Measurements from ENCODE around the gene TLE4. TPM values are rescaled to one million over a fixed set of nuclear protein-coding genes. Genes with fewer than 3 reads are reported as not detected.

TLE4 gene
- total and polyA plus RNA-seq, 12 donors = 4.2 to 17.3 (median 11.0) TPM

DNA sequence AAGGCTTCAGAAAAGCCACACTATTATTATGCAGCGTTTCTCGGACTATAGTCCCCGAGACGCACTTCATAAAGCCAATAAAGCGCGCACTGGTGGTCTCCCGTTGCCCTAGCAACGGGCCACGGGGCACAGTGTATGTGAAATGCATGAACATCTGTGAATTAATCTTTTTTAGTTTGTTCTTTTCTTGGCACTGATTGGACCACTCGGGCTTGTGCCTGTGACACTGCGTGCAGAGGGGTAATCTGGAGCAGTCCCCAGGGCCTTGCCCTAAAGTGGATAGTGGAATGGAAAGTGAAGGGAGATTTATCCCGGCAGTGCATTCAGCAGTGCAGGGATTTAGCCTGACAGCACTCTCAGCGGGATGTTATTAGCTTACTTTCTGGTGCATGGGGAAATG, 92.1 kb downstream of the TLE4 start:
- Histone ChIP-seq H3K4me1 (peaks cover 0 to 53% (median 42%) of the 10 kb centered on the region in 9 donors), H3K27ac (no peak overlapping the region), H3K36me3 (no peaks in the 10 kb centered on the region), H3K27me3 (no peaks in the 10 kb centered on the region), H3K4me3 (peak overlapping the region in 1 of 10 donors; percentile 18), H3K9me3 (no peaks in the 10 kb centered on the region)
- intact Hi-C loops (cut with DNase I) = loop anchor here in 5 of 10 donors (2.0 to 10.0 kb wide), 5 partner anchors 48 to 92 kb away; partner anchors contain the start of gene TLE4 (in 3 of the 5)
- ATAC-seq = peak in 5 of 8 donors; percentile 26 to 43 (median 40)
- TF ChIP-seq, protein P1, sequence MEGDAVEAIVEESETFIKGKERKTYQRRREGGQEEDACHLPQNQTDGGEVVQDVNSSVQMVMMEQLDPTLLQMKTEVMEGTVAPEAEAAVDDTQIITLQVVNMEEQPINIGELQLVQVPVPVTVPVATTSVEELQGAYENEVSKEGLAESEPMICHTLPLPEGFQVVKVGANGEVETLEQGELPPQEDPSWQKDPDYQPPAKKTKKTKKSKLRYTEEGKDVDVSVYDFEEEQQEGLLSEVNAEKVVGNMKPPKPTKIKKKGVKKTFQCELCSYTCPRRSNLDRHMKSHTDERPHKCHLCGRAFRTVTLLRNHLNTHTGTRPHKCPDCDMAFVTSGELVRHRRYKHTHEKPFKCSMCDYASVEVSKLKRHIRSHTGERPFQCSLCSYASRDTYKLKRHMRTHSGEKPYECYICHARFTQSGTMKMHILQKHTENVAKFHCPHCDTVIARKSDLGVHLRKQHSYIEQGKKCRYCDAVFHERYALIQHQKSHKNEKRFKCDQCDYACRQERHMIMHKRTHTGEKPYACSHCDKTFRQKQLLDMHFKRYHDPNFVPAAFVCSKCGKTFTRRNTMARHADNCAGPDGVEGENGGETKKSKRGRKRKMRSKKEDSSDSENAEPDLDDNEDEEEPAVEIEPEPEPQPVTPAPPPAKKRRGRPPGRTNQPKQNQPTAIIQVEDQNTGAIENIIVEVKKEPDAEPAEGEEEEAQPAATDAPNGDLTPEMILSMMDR (IDR thresholded peaks at IDR 0.05) = no peak
- DNase-seq = no peak
- WGBS, 2 donors = 77 to 81% methylated on average over 13 of the region's 13 CpGs

DNA sequence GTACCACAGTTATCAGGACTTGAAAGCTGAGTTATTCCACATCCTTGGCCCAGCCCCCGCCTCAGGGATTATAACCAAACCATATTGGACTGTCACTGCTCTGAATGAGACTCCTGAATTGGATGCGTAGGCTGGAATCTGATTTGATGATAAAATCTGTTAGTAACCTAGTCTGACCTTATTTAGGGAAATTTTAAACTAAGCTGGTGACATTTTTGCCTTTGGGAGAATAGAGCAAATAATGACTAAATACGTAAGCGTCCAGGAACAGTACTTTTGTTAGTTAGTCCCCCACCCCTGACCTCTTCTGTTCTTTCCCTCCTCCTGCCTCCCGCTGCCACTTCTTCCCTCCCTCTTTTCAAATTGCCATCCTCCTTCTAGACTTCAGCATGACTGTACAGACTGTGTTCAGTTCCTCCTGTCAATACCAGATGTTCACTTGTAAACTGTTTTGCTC, 92.6 kb downstream of the TLE4 start:
- H3K4me1 ChIP-seq = peaks cover 0 to 58% (median 47%) of the 10 kb centered on the region in 9 donors
- DNase-seq (no peak), ATAC-seq (peak in 4 of 8 donors; percentile 33 to 52 (median 45))
- peak overlapping the region in 1 of 10 donors; percentile 18 for H3K4me3 ChIP-seq
- H3K27me3 ChIP-seq = no peaks in the 10 kb centered on the region
- WGBS, 2 donors = 73 to 78% methylated on average over 5 of the region's 5 CpGs
- H3K36me3 ChIP-seq = no peaks in the 10 kb centered on the region
- TF ChIP-seq, protein P1 (IDR thresholded peaks at IDR 0.05) = no peak
- H3K27ac ChIP-seq = no peak overlapping the region
- intact Hi-C loops (cut with DNase I) = loop anchor here in 4 of 10 donors (5.0 to 10.0 kb wide), 4 partner anchors 48 to 92 kb away; partner anchors contain the start of gene TLE4 (in 3 of the 4)
- no peaks in the 10 kb centered on the region for H3K9me3 ChIP-seq

DNA sequence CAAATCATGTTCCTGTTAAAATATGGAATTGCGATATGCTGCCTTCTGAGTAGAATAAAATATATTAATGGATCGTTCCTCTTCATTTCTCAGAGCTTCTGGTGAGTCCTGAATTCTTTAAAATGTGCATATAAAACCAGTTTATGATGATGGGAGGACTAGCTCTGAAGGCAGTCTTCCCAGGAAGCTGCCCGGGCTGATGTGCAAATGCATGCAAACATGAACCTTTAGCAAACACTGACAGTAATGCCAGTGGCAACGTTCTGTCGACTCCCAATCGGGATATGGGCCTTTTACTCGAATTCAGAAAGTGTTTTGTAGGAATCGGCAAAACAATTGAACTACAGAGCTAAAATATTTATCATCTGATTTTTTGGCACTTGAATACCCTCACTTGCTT, 93.6 kb downstream of the TLE4 start:
- Histone ChIP-seq H3K27me3 (no peaks in the 10 kb centered on the region), H3K27ac (no peak overlapping the region), H3K36me3 (no peaks in the 10 kb centered on the region), H3K9me3 (no peaks in the 10 kb centered on the region), H3K4me1 (peaks cover 0 to 61% (median 47%) of the 10 kb centered on the region in 9 donors), H3K4me3 (no peak overlapping the region)
- intact Hi-C loops (cut with DNase I) = loop anchor here in 2 of 10 donors (10.0 kb wide), 2 partner anchors 81 to 91 kb away; partner anchors contain the start of gene TLE4 (in 1 of the 2)
- TF ChIP-seq, protein P1 (IDR thresholded peaks at IDR 0.05) = no peak
- ATAC-seq (no peak), DNase-seq (no peak)
- 83 to 85% methylated on average over 8 of the region's 8 CpGs for WGBS, 2 donors

DNA sequence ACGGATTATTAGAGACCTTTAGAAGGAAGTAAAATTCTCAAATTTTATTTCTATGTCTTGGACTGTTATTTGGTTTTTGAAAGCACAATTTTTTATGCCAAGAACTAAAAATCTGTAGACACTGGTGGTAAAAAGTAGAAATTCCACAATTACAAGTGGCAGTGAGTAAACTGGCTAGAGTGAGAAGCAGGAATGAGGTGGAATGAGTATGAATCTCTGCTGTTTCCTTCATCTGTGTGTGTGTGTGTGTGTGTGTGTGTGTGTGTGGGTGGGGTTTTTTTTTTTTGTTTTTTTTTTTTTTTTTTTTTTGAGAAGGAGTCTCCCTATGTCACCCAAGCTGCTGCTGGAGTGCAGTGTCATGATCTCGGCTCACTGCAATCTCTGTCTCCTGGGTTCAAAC, 94.2 kb downstream of the TLE4 start:
- TF ChIP-seq, protein P1 (IDR thresholded peaks at IDR 0.05) = no peak
- Histone ChIP-seq H3K36me3 (no peaks in the 10 kb centered on the region), H3K27ac (no peak overlapping the region), H3K4me1 (peaks cover 0 to 61% (median 47%) of the 10 kb centered on the region in 9 donors), H3K27me3 (no peaks in the 10 kb centered on the region), H3K4me3 (no peak overlapping the region), H3K9me3 (no peaks in the 10 kb centered on the region)
- ATAC-seq (no peak), DNase-seq (no peak)
- 86 to 95% methylated on average over 2 of the region's 2 CpGs for WGBS, 2 donors
- intact Hi-C loops (cut with DNase I) = loop anchor here in 2 of 10 donors (10.0 kb wide), 2 partner anchors 81 to 91 kb away; partner anchors contain the start of gene TLE4 (in 1 of the 2)
